ENCODE data around the gene BRIX1. TPM values are rescaled to one million over a fixed set of nuclear protein-coding genes. Genes with fewer than 3 reads are reported as not detected.

BRIX1 gene
- total and polyA plus RNA-seq, 3 donors from 2014 or later = 18.4 to 25.0 (median 23.2) TPM

DNA sequence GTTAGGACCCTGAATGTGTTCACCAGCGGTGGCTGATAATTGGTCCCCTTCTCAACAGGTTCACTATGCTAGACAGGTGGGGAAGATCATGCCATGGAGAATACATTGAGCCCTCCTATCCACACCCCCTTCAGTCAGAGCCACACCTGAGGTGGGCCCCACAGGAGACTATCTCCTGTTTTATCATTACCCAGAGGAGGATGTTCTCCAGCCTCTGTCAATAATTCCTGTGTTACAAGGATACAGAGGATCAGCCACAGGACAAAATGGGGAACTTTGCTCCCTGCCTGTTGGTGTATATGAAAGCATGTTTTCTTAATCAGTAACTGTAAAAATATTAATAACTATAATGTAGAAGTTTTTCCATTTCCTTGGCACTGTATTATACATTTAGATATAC, 26.1 kb upstream of the BRIX1 start:
- Histone ChIP-seq H3K27ac (no peak overlapping the region), H3K36me3 (ENCODE audit: low read depth, missing control alignments) (no peaks in the 10 kb centered on the region), H3K4me1 (no peaks in the 10 kb centered on the region), H3K4me3 (no peak overlapping the region), H3K27me3 (no peaks in the 10 kb centered on the region), H3K9me3 (no peaks in the 10 kb centered on the region)
- TF ChIP-seq POLR2A (IDR thresholded peaks at IDR 0.05) = no peak
- TF ChIP-seq, protein P1, sequence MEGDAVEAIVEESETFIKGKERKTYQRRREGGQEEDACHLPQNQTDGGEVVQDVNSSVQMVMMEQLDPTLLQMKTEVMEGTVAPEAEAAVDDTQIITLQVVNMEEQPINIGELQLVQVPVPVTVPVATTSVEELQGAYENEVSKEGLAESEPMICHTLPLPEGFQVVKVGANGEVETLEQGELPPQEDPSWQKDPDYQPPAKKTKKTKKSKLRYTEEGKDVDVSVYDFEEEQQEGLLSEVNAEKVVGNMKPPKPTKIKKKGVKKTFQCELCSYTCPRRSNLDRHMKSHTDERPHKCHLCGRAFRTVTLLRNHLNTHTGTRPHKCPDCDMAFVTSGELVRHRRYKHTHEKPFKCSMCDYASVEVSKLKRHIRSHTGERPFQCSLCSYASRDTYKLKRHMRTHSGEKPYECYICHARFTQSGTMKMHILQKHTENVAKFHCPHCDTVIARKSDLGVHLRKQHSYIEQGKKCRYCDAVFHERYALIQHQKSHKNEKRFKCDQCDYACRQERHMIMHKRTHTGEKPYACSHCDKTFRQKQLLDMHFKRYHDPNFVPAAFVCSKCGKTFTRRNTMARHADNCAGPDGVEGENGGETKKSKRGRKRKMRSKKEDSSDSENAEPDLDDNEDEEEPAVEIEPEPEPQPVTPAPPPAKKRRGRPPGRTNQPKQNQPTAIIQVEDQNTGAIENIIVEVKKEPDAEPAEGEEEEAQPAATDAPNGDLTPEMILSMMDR (IDR thresholded peaks at IDR 0.05) = no peak
- intact Hi-C loops (cut with DNase I; ENCODE audit: low total_unique reads) = no loop called here
- DNase-seq = no peak
- 93 to 94% methylated on average over 1 of the region's 1 CpG for WGBS, 2 donors

DNA sequence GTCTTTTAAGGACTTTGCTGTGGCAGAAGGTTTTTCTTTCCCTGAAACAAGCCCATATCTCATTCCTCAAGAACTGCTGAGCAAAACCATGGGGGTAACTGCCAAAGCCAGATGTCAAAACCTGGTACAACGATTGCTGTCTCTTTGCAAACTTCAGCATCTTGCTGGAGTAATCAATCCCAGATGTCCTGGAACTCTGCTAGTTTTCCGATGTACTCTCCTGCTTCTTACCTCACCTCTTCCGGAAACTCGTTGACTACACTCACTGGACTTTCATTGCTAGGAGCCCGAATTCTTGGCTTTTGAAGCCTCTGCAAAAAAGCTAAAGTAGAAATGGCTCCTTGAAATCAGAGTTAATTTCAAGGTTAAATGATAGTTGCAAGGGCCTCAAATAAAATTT, 23.5 kb upstream of the BRIX1 start:
- Histone ChIP-seq H3K9me3 (no peaks in the 10 kb centered on the region), H3K27me3 (no peaks in the 10 kb centered on the region), H3K4me1 (no peaks in the 10 kb centered on the region), H3K4me3 (no peak overlapping the region), H3K27ac (no peak overlapping the region), H3K36me3 (ENCODE audit: low read depth, missing control alignments) (no peaks in the 10 kb centered on the region)
- intact Hi-C loops (cut with DNase I; ENCODE audit: low total_unique reads) = no loop called here
- WGBS, 2 donors = 56 to 58% methylated on average over 5 of the region's 5 CpGs
- DNase-seq = no peak
- TF ChIP-seq, protein P1 (IDR thresholded peaks at IDR 0.05) = no peak
- no peak for TF ChIP-seq POLR2A (IDR thresholded peaks at IDR 0.05)

DNA sequence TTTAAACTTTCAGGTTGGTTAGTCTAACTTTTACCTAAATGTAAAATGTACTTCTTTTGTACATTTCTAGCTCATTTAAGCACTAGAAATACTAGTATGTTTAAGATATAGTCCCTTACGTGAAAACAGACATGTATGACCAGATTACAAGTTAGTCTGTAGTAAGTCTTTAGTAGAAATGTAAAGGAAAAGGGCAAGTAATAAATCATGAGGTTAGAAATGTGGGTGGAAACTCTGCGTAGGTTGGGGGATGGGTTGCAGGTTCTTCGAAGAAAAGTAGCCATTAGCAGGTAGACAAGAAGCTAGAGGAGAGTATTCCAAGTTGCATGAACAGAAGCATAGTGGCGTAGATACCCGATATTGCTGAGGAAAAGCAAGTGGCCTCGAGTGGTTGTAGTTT, 23.1 kb upstream of the BRIX1 start:
- intact Hi-C loops (cut with DNase I; ENCODE audit: low total_unique reads) = no loop called here
- Histone ChIP-seq H3K36me3 (ENCODE audit: low read depth, missing control alignments) (no peaks in the 10 kb centered on the region), H3K4me1 (no peaks in the 10 kb centered on the region), H3K9me3 (no peaks in the 10 kb centered on the region), H3K27me3 (no peaks in the 10 kb centered on the region), H3K27ac (no peak overlapping the region), H3K4me3 (no peak overlapping the region)
- WGBS, 2 donors = 88 to 89% methylated on average over 6 of the region's 6 CpGs
- no peak for DNase-seq
- TF ChIP-seq, protein P1 (IDR thresholded peaks at IDR 0.05) = no peak
- TF ChIP-seq POLR2A (IDR thresholded peaks at IDR 0.05) = no peak

DNA sequence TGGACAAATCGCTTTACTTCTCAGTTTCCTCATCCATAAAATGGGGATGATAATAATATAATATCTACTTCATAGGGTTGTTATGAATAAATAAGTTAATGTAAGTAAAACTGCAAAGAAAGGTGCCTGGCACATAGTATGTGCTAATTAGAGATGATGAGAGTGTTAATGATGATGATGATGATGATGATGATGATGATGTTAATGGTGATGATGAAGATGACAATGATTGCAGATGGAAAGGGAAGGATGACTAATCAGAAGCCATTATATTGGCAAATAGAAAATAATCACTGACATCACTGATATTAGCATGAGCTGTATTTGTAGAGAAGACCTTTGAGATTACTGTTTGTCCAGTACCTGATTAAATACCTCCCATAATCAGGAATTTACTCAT, 20.8 kb upstream of the BRIX1 start:
- H3K9me3 ChIP-seq = no peaks in the 10 kb centered on the region
- no peak for DNase-seq
- no peak overlapping the region for H3K27ac ChIP-seq
- 81 to 93% methylated on average over 1 of the region's 1 CpG for WGBS, 2 donors
- H3K27me3 ChIP-seq = no peaks in the 10 kb centered on the region
- H3K4me1 ChIP-seq = no peaks in the 10 kb centered on the region
- H3K36me3 ChIP-seq (ENCODE audit: low read depth, missing control alignments) = no peaks in the 10 kb centered on the region
- H3K4me3 ChIP-seq = no peak overlapping the region
- intact Hi-C loops (cut with DNase I; ENCODE audit: low total_unique reads) = loop anchor here (5.0 kb wide), 1 partner anchor 407 kb away; no protein-coding TSS in a partner anchor
- TF ChIP-seq, protein P1 (IDR thresholded peaks at IDR 0.05) = no peak
- no peak for TF ChIP-seq POLR2A (IDR thresholded peaks at IDR 0.05)

DNA sequence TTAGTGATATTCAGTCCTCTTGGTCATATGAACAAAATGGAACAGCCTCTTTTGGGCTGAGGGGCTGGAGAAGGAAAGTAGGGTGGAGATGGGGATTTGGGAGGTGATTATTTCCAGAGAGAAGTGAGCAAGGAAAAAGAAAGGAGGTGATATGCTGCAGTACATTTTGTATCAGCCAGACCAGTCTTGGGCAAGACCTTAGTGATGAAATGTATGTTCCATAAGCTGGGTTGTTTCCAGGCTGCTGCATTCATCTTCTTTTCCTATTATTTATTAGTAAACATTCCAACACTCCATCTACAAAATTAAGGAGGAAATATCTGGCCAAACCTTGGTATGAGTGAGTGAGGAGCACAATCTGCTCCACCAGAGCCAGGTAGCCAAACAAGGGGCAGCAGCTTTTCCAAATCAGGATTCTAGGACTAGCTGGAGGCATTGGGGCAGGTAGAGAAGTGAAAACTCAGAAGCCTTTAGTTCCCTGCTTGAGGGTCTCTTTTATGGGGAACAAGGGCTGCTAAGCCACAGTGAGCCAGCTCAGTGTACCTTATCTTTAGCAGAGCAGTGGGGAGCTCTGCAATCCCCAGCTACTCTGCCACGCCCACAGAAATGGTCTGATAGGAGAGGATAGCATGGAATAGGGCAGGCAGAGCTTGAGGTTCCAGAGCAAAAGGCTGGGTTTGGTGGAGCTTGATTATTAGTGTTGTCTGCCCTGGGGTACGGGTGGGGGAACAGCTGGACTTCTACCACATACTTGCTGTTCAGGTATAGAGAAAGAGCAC, 19.7 kb upstream of the BRIX1 start:
- TF ChIP-seq, protein P1 (IDR thresholded peaks at IDR 0.05) = no peak
- TF ChIP-seq POLR2A (IDR thresholded peaks at IDR 0.05) = no peak
- Histone ChIP-seq H3K27me3 (no peaks in the 10 kb centered on the region), H3K4me1 (no peaks in the 10 kb centered on the region), H3K4me3 (no peak overlapping the region), H3K9me3 (no peaks in the 10 kb centered on the region), H3K36me3 (ENCODE audit: low read depth, missing control alignments) (no peaks in the 10 kb centered on the region), H3K27ac (no peak overlapping the region)
- 85 to 91% methylated on average over 2 of the region's 2 CpGs for WGBS, 2 donors
- no peak for DNase-seq
- intact Hi-C loops (cut with DNase I; ENCODE audit: low total_unique reads) = loop anchor here (5.0 kb wide), 1 partner anchor 409 kb away; no protein-coding TSS in a partner anchor

All from testis (tissue), 3 donors.